ENCODE data around the gene OTUD5. TPM values are rescaled to one million over a fixed set of nuclear protein-coding genes. Genes with fewer than 3 reads are reported as not detected.

Gene OTUD5
- polyA plus RNA-seq, 3 donors, result 8.4 to 75.0 (median 12.4) TPM

- Mint-ChIP-seq H3K27ac (peak overlapping the region in 1 of 7 donors; percentile 37), H3K36me3 (peaks cover 51 to 80% of the 10 kb centered on the region in 2 donors), H3K4me3 (no peak overlapping the region), H3K4me1 (no peaks in the 10 kb centered on the region), H3K9me3 (peaks cover 0 to 4% (median 0%) of the 10 kb centered on the region in 7 donors), H3K27me3 (ENCODE audit: low read depth in 3 of 3) (peaks cover 0 to 5% (median 0%) of the 10 kb centered on the region in 3 donors)
- no peaks in the 10 kb centered on the region for H3K9me3 ChIP-seq (replicated peaks in 1 of 2; ENCODE audit: control insufficient read depth in 1 of 2, insufficient read depth in 1 of 2, low read length in 2 of 2)
- no peaks in the 10 kb centered on the region for H3K79me2 ChIP-seq (ENCODE audit: insufficient read depth, low read length)
- H3K27me3 ChIP-seq (ENCODE audit: control insufficient read depth in 2 of 2, insufficient read depth in 2 of 2, low read length in 2 of 2), result no peaks in the 10 kb centered on the region
- WGBS (ENCODE audit: insufficient coverage), result no CpG with 5 or more reads among the region's 3 CpGs
- TF ChIP-seq CTCF (IDR thresholded peaks at IDR 0.05), result no peak
- no peak overlapping the region for H2AFZ ChIP-seq (ENCODE audit: insufficient read depth, low read depth, low read length, poor library complexity, severe bottlenecking)
- DNase-seq, result no peak
- no peaks in the 10 kb centered on the region for H3K4me1 ChIP-seq (ENCODE audit: control insufficient read depth in 1 of 2, insufficient read depth in 2 of 2, low read length in 2 of 2)
- H3K9ac ChIP-seq (ENCODE audit: insufficient read depth, low read length, poor library complexity, severe bottlenecking), result no peak overlapping the region
- H3K4me2 ChIP-seq (replicated peaks; ENCODE audit: extremely low read depth, low read length, poor library complexity, severe bottlenecking), result no peak overlapping the region
- H3K36me3 ChIP-seq (replicated peaks in 1 of 2; ENCODE audit: control insufficient read depth in 1 of 2, insufficient read depth in 2 of 2, low read length in 2 of 2), result peaks cover 61 to 73% of the 10 kb centered on the region in 2 donors
- H4K20me1 ChIP-seq (ENCODE audit: insufficient read depth, low read length), result peaks cover 8% of the 10 kb centered on the region
- intact Hi-C loops (cut with micrococcal nuclease), result no loop called here
- no peak overlapping the region for H3K4me3 ChIP-seq (replicated peaks in 1 of 3; ENCODE audit: low read depth in 2 of 3, low read length in 3 of 3)
- H3K27ac ChIP-seq (ENCODE audit: low read depth in 1 of 2, low read length in 2 of 2), result no peak overlapping the region
These were observed 26.5 kb upstream of the OTUD5 start for GRCh38 chrX:48983896-48984295.

DNA sequence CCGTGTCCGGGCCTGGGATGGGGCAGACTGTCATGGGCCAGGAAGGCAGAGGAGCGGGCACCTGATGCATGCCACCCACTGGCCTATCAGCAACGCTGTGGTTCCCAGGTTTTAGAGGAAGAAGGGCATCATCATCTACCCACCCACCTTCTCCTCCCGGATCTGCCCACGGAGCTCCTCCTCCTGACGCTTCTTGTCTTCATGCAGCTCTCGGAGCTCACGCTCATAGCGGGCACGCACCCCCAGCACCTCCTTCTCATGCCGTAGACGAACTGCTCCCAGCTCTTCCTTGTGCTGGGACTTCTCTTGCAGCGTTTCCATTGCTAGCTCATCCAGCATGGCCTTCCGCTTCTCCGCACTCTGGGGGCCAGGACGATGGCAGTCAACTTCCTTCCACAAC is 25.7 kb upstream of the OTUD5 start:
- Mint-ChIP-seq H3K27ac (peak overlapping the region in 1 of 7 donors; percentile 64), H3K9me3 (peaks cover 0 to 4% (median 0%) of the 10 kb centered on the region in 7 donors), H3K4me1 (no peaks in the 10 kb centered on the region), H3K36me3 (peaks cover 50 to 80% of the 10 kb centered on the region in 2 donors), H3K27me3 (ENCODE audit: low read depth in 3 of 3) (peaks cover 0 to 8% (median 0%) of the 10 kb centered on the region in 3 donors), H3K4me3 (no peak overlapping the region)
- Histone ChIP-seq H3K4me1 (ENCODE audit: control insufficient read depth in 1 of 2, insufficient read depth in 2 of 2, low read length in 2 of 2) (no peaks in the 10 kb centered on the region), H3K9me3 (replicated peaks in 1 of 2; ENCODE audit: control insufficient read depth in 1 of 2, insufficient read depth in 1 of 2, low read length in 2 of 2) (no peaks in the 10 kb centered on the region), H3K4me3 (replicated peaks in 1 of 3; ENCODE audit: low read depth in 2 of 3, low read length in 3 of 3) (no peak overlapping the region), H4K20me1 (ENCODE audit: insufficient read depth, low read length) (peaks cover 8% of the 10 kb centered on the region), H3K27ac (ENCODE audit: low read depth in 1 of 2, low read length in 2 of 2) (no peak overlapping the region), H3K36me3 (replicated peaks in 1 of 2; ENCODE audit: control insufficient read depth in 1 of 2, insufficient read depth in 2 of 2, low read length in 2 of 2) (peaks cover 60 to 73% of the 10 kb centered on the region in 2 donors), H3K4me2 (replicated peaks; ENCODE audit: extremely low read depth, low read length, poor library complexity, severe bottlenecking) (no peak overlapping the region), H2AFZ (ENCODE audit: insufficient read depth, low read depth, low read length, poor library complexity, severe bottlenecking) (no peak overlapping the region), H3K79me2 (ENCODE audit: insufficient read depth, low read length) (no peaks in the 10 kb centered on the region), H3K9ac (ENCODE audit: insufficient read depth, low read length, poor library complexity, severe bottlenecking) (no peak overlapping the region), H3K27me3 (ENCODE audit: control insufficient read depth in 2 of 2, insufficient read depth in 2 of 2, low read length in 2 of 2) (no peaks in the 10 kb centered on the region)
- TF ChIP-seq CTCF (IDR thresholded peaks at IDR 0.05), result no peak
- 91% methylated on average over 5 of the region's 17 CpGs for WGBS (ENCODE audit: insufficient coverage)
- intact Hi-C loops (cut with micrococcal nuclease), result no loop called here
- no peak for DNase-seq

Measured in CD14-positive monocyte (primary cell).